ENCODE data around the gene HDAC11.

The HDAC11 gene

GRCh38 chr3:13546667-13547171 lies 66.6 kb downstream of the HDAC11 start:
- in situ Hi-C loops (cut with MboI; ENCODE audit: low sequenced_read_pairs, unreplicated experiment) = no loop called here
- TF ChIP-seq, protein P1, sequence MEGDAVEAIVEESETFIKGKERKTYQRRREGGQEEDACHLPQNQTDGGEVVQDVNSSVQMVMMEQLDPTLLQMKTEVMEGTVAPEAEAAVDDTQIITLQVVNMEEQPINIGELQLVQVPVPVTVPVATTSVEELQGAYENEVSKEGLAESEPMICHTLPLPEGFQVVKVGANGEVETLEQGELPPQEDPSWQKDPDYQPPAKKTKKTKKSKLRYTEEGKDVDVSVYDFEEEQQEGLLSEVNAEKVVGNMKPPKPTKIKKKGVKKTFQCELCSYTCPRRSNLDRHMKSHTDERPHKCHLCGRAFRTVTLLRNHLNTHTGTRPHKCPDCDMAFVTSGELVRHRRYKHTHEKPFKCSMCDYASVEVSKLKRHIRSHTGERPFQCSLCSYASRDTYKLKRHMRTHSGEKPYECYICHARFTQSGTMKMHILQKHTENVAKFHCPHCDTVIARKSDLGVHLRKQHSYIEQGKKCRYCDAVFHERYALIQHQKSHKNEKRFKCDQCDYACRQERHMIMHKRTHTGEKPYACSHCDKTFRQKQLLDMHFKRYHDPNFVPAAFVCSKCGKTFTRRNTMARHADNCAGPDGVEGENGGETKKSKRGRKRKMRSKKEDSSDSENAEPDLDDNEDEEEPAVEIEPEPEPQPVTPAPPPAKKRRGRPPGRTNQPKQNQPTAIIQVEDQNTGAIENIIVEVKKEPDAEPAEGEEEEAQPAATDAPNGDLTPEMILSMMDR (IDR thresholded peaks at IDR 0.05; ENCODE audit: borderline replicate concordance, control extremely low read depth, extremely low read depth, insufficient read depth, missing control alignments) = no peak
- no peak for DNase-seq (ENCODE audit: low spot score)

GRCh38 chr3:13547591-13548371 lies 67.7 kb downstream of the HDAC11 start:
- in situ Hi-C loops (cut with MboI; ENCODE audit: low sequenced_read_pairs, unreplicated experiment) = no loop called here
- DNase-seq (ENCODE audit: low spot score) = no peak
- TF ChIP-seq, protein P1 (IDR thresholded peaks at IDR 0.05; ENCODE audit: borderline replicate concordance, control extremely low read depth, extremely low read depth, insufficient read depth, missing control alignments) = no peak

- TF ChIP-seq, protein P1 (IDR thresholded peaks at IDR 0.05; ENCODE audit: borderline replicate concordance, control extremely low read depth, extremely low read depth, insufficient read depth, missing control alignments) = no peak
- in situ Hi-C loops (cut with MboI; ENCODE audit: low sequenced_read_pairs, unreplicated experiment) = no loop called here
- no peak for DNase-seq (ENCODE audit: low spot score)
These were observed 68.9 kb downstream of the HDAC11 start, which contains the start of gene FBLN2 for GRCh38 chr3:13548696-13549622. Gene FBLN2, plus strand, starts transcription at chr3:13549125. Its CDS starts 21,231 bp downstream, at chr3:13570356.

GRCh38 chr3:13549623-13550422 lies 69.7 kb downstream of the HDAC11 start:
- in situ Hi-C loops (cut with MboI; ENCODE audit: low sequenced_read_pairs, unreplicated experiment) = no loop called here
- TF ChIP-seq, protein P1 (IDR thresholded peaks at IDR 0.05; ENCODE audit: borderline replicate concordance, control extremely low read depth, extremely low read depth, insufficient read depth, missing control alignments) = no peak
- DNase-seq (ENCODE audit: low spot score) = no peak

- TF ChIP-seq, protein P1 (IDR thresholded peaks at IDR 0.05; ENCODE audit: borderline replicate concordance, control extremely low read depth, extremely low read depth, insufficient read depth, missing control alignments) = no peak
- in situ Hi-C loops (cut with MboI; ENCODE audit: low sequenced_read_pairs, unreplicated experiment) = no loop called here
- no peak for DNase-seq (ENCODE audit: low spot score)
These were observed 70.3 kb downstream of the HDAC11 start for GRCh38 chr3:13550423-13550690.

Data from GM13976 (cell line).